Rectal smooth muscle tissue (tissue), 1 donor: ENCODE data around the gene SYT11.

ENCODE experiments used
- H3K27ac ChIP-seq: one replicate; pipeline ENCODE4 v1.7.0; 2013; ENCODE audit warnings: low read depth, low read length, inconsistent platforms
- H3K27me3 ChIP-seq: one replicate; pipeline ENCODE4 v1.7.0; 2013; ENCODE audit warnings: low read length; ENCODE audit not compliant: control insufficient read depth, insufficient read depth
- H3K36me3 ChIP-seq: one replicate; pipeline ENCODE4 v1.7.0; 2013; ENCODE audit warnings: low read length; ENCODE audit not compliant: control insufficient read depth, insufficient read depth
- H3K4me1 ChIP-seq: one replicate; pipeline ENCODE4 v1.7.0; 2013; ENCODE audit warnings: low read length; ENCODE audit not compliant: control insufficient read depth, insufficient read depth
- H3K4me3 ChIP-seq: one replicate; pipeline ENCODE4 v1.7.0; 2013; ENCODE audit warnings: low read length
- H3K9ac ChIP-seq: one replicate; pipeline ENCODE4 v1.7.0; 2013; ENCODE audit warnings: low read length

SYT11 gene

GRCh38 chr1:155872527-155872926 is 13.2 kb downstream of the SYT11 start:
- Histone ChIP-seq H3K4me1 (no peaks in the 10 kb centered on the region), H3K4me3 (no peak overlapping the region), H3K36me3 (no peaks in the 10 kb centered on the region), H3K9ac (no peak overlapping the region), H3K27ac (no peak overlapping the region), H3K27me3 (no peaks in the 10 kb centered on the region)

- no peaks in the 10 kb centered on the region for H3K4me1 ChIP-seq
Observed at GRCh38 chr1:155873860-155874259, 14.5 kb downstream of the SYT11 start.

GRCh38 chr1:155877945-155878344 is 18.6 kb downstream of the SYT11 start:
- no peak overlapping the region for H3K27ac ChIP-seq
- no peak overlapping the region for H3K9ac ChIP-seq
- H3K27me3 ChIP-seq, result no peaks in the 10 kb centered on the region
- no peak overlapping the region for H3K4me3 ChIP-seq
- no peaks in the 10 kb centered on the region for H3K36me3 ChIP-seq
- H3K4me1 ChIP-seq, result no peaks in the 10 kb centered on the region

More at GRCh38 chr1:155873860-155874259, 14.5 kb downstream of the SYT11 start:
- Histone ChIP-seq H3K27me3 (no peaks in the 10 kb centered on the region), H3K9ac (no peak overlapping the region), H3K4me3 (no peak overlapping the region), H3K36me3 (no peaks in the 10 kb centered on the region), H3K27ac (no peak overlapping the region)

GRCh38 chr1:155880251-155880650 is 20.9 kb downstream of the SYT11 start:
- Histone ChIP-seq H3K36me3 (no peaks in the 10 kb centered on the region), H3K27ac (no peak overlapping the region), H3K4me3 (no peak overlapping the region), H3K4me1 (no peaks in the 10 kb centered on the region), H3K9ac (no peak overlapping the region), H3K27me3 (no peaks in the 10 kb centered on the region)

GRCh38 chr1:155880950-155881349 is 21.6 kb downstream of the SYT11 start:
- Histone ChIP-seq H3K27me3 (no peaks in the 10 kb centered on the region), H3K4me1 (no peaks in the 10 kb centered on the region), H3K4me3 (no peak overlapping the region), H3K9ac (no peak overlapping the region), H3K36me3 (no peaks in the 10 kb centered on the region), H3K27ac (no peak overlapping the region)

GRCh38 chr1:155882235-155882634 is 22.9 kb downstream of the SYT11 start:
- H3K4me3 ChIP-seq, result no peak overlapping the region
- H3K36me3 ChIP-seq, result no peaks in the 10 kb centered on the region
- no peaks in the 10 kb centered on the region for H3K4me1 ChIP-seq
- H3K9ac ChIP-seq, result no peak overlapping the region
- H3K27me3 ChIP-seq, result no peaks in the 10 kb centered on the region
- no peak overlapping the region for H3K27ac ChIP-seq

- Histone ChIP-seq H3K27ac (no peak overlapping the region), H3K4me1 (no peaks in the 10 kb centered on the region), H3K4me3 (no peak overlapping the region), H3K27me3 (no peaks in the 10 kb centered on the region), H3K9ac (no peak overlapping the region), H3K36me3 (no peaks in the 10 kb centered on the region)
Observed at GRCh38 chr1:155882766-155883165, 23.4 kb downstream of the SYT11 start.

- H3K27me3 ChIP-seq, result no peaks in the 10 kb centered on the region
- no peak overlapping the region for H3K9ac ChIP-seq
- H3K4me1 ChIP-seq, result no peaks in the 10 kb centered on the region
- H3K4me3 ChIP-seq, result no peak overlapping the region
- H3K27ac ChIP-seq, result no peak overlapping the region
- H3K36me3 ChIP-seq, result no peaks in the 10 kb centered on the region
Observed at GRCh38 chr1:155884031-155884960, 24.9 kb downstream of the SYT11 start.

GRCh38 chr1:155884982-155885381 is 25.6 kb downstream of the SYT11 start:
- Histone ChIP-seq H3K27me3 (no peaks in the 10 kb centered on the region), H3K9ac (no peak overlapping the region), H3K4me3 (no peak overlapping the region), H3K27ac (no peak overlapping the region), H3K4me1 (no peaks in the 10 kb centered on the region), H3K36me3 (no peaks in the 10 kb centered on the region)

GRCh38 chr1:155888481-155888880 is 29.1 kb downstream of the SYT11 start:
- Histone ChIP-seq H3K27ac (no peak overlapping the region), H3K4me3 (no peak overlapping the region), H3K36me3 (no peaks in the 10 kb centered on the region), H3K27me3 (no peaks in the 10 kb centered on the region), H3K9ac (no peak overlapping the region), H3K4me1 (peaks cover 2% of the 10 kb centered on the region)

- Histone ChIP-seq H3K27ac (no peak overlapping the region), H3K9ac (no peak overlapping the region), H3K36me3 (no peaks in the 10 kb centered on the region), H3K27me3 (no peaks in the 10 kb centered on the region), H3K4me3 (no peak overlapping the region), H3K4me1 (peaks cover 2% of the 10 kb centered on the region)
Observed at GRCh38 chr1:155889566-155889965, 30.2 kb downstream of the SYT11 start.

GRCh38 chr1:155890251-155890650 is 30.9 kb downstream of the SYT11 start:
- H3K4me1 ChIP-seq, result peaks cover 2% of the 10 kb centered on the region
- H3K4me3 ChIP-seq, result no peak overlapping the region
- no peak overlapping the region for H3K9ac ChIP-seq
- H3K27me3 ChIP-seq, result no peaks in the 10 kb centered on the region
- H3K27ac ChIP-seq, result no peak overlapping the region
- H3K36me3 ChIP-seq, result no peaks in the 10 kb centered on the region

- Histone ChIP-seq H3K9ac (no peak overlapping the region), H3K36me3 (peaks cover 4% of the 10 kb centered on the region), H3K27me3 (no peaks in the 10 kb centered on the region), H3K4me1 (peaks cover 2% of the 10 kb centered on the region), H3K27ac (peak overlapping the region; percentile 30), H3K4me3 (no peak overlapping the region)
Observed at GRCh38 chr1:155892796-155893195, 33.4 kb downstream of the SYT11 start.
